Tibial artery (tissue), 4 donors: ENCODE measurements around the gene ARID3B.

Experiments
- DNase-seq, 2 donors: peaks; one replicate each; pipeline ENCODE4 v3.0.0-alpha.2; 2019
- H3K27ac ChIP-seq, 2 donors: fragments of 200-600 bp; sonication (generic) in 1 of 2; 1 replicate in 1 of 2; 2 replicates in 1 of 2; pipeline ENCODE4 v1.5.1; 2018 to 2019; ENCODE audit warnings: mild to moderate bottlenecking in 1 of 2
- H3K27me3 ChIP-seq, 2 donors: fragments of 200-600 bp; sonication (generic) in 1 of 2; one replicate each; pipeline versions ENCODE4 v1.5.1 to v1.6.0; 2016 to 2019
- H3K36me3 ChIP-seq, 3 donors: fragments of 200-600 bp; sonication (generic) in 2 of 3; one replicate each; pipeline ENCODE4 v1.5.1; 2016 to 2019; ENCODE audit warnings: mild to moderate bottlenecking in 2 of 3
- H3K4me1 ChIP-seq, 4 donors: fragments of 200-600 bp; sonication (generic) in 2 of 4; 1 replicate in 3 of 4; 2 replicates in 1 of 4; pipeline ENCODE4 v1.5.1; 2016 to 2019
- H3K4me3 ChIP-seq, 2 donors: fragments of 200-600 bp; sonication (generic) in 1 of 2; 1 replicate in 1 of 2; 2 replicates in 1 of 2; pipeline ENCODE4 v1.5.1; 2018 to 2019; ENCODE audit warnings: mild to moderate bottlenecking in 2 of 2
- H3K9me3 ChIP-seq, 3 donors: fragments of 200-600 bp; sonication (generic) in 1 of 3; one replicate each; pipeline ENCODE4 v1.5.1; 2016 to 2019
- CTCF ChIP-seq, 2 experiments: fragments of 200-600 bp in 1 of 2; fragments of 450-650 bp in 1 of 2; IDR thresholded peaks; one replicate each; pipeline ENCODE4 v1.5.1; 2017 to 2019; ENCODE audit warnings: antibody characterized with exemption in 2 of 2, mild to moderate bottlenecking in 1 of 2, moderate library complexity in 1 of 2
- intact Hi-C: fragments of 100-400 bp; cut with DNase I; formaldehyde crosslinking; loops from one replicate; pipeline ENCODE4 v1.15.0; 2023; ENCODE audit warnings: low total_unique reads

Gene ARID3B

GRCh38 chr15:74525309-74525708, 15.7 kb upstream of the ARID3B start:
- intact Hi-C loops: no loop called here
- Histone ChIP-seq H3K27ac (no peak overlapping the region), H3K4me3 (no peak overlapping the region), H3K4me1 (no peaks in the 10 kb centered on the region), H3K36me3 (no peaks in the 10 kb centered on the region), H3K27me3 (no peaks in the 10 kb centered on the region), H3K9me3 (no peaks in the 10 kb centered on the region)
- no peak for DNase-seq
- no peak for TF ChIP-seq CTCF (IDR thresholded peaks at IDR 0.05)

- Histone ChIP-seq H3K27me3 (no peaks in the 10 kb centered on the region), H3K4me3 (no peak overlapping the region), H3K4me1 (no peaks in the 10 kb centered on the region), H3K36me3 (no peaks in the 10 kb centered on the region), H3K9me3 (no peaks in the 10 kb centered on the region), H3K27ac (no peak overlapping the region)
- intact Hi-C loops: no loop called here
- TF ChIP-seq CTCF (IDR thresholded peaks at IDR 0.05): no peak
- no peak for DNase-seq
Measured at GRCh38 chr15:74525945-74526344, 15.1 kb upstream of the ARID3B start.

- Histone ChIP-seq H3K27ac (no peak overlapping the region), H3K27me3 (no peaks in the 10 kb centered on the region), H3K4me1 (no peaks in the 10 kb centered on the region), H3K36me3 (no peaks in the 10 kb centered on the region), H3K9me3 (no peaks in the 10 kb centered on the region), H3K4me3 (no peak overlapping the region)
- DNase-seq: no peak
- intact Hi-C loops: no loop called here
- no peak for TF ChIP-seq CTCF (IDR thresholded peaks at IDR 0.05)
Measured at GRCh38 chr15:74528876-74529275, 12.1 kb upstream of the ARID3B start.

GRCh38 chr15:74529921-74530320, 11.1 kb upstream of the ARID3B start:
- no peak for TF ChIP-seq CTCF (IDR thresholded peaks at IDR 0.05)
- intact Hi-C loops: no loop called here

GRCh38 chr15:74530771-74531143, 10.3 kb upstream of the ARID3B start:
- no peaks in the 10 kb centered on the region for H3K27me3 ChIP-seq
- intact Hi-C loops: no loop called here
- no peak for TF ChIP-seq CTCF (IDR thresholded peaks at IDR 0.05)
- DNase-seq: no peak
- no peaks in the 10 kb centered on the region for H3K4me1 ChIP-seq
- H3K36me3 ChIP-seq: no peaks in the 10 kb centered on the region
- no peak overlapping the region for H3K27ac ChIP-seq
- H3K4me3 ChIP-seq: no peak overlapping the region
- H3K9me3 ChIP-seq: no peaks in the 10 kb centered on the region

More at GRCh38 chr15:74529921-74530320, 11.1 kb upstream of the ARID3B start:
- Histone ChIP-seq H3K4me3 (no peak overlapping the region), H3K27me3 (no peaks in the 10 kb centered on the region), H3K27ac (no peak overlapping the region), H3K9me3 (no peaks in the 10 kb centered on the region), H3K4me1 (no peaks in the 10 kb centered on the region), H3K36me3 (no peaks in the 10 kb centered on the region)
- no peak for DNase-seq

GRCh38 chr15:74531144-74531811, 9.7 kb upstream of the ARID3B start:
- Histone ChIP-seq H3K27me3 (no peaks in the 10 kb centered on the region), H3K36me3 (no peaks in the 10 kb centered on the region), H3K9me3 (no peaks in the 10 kb centered on the region), H3K4me3 (no peak overlapping the region), H3K27ac (no peak overlapping the region), H3K4me1 (no peaks in the 10 kb centered on the region)
- TF ChIP-seq CTCF (IDR thresholded peaks at IDR 0.05): no peak
- no peak for DNase-seq
- intact Hi-C loops: no loop called here
